IPS-NIHi11 (cell line): Measurements from ENCODE around the gene PRR16.
A peak's percentile ranks its signal among the peaks of the same experiment; 100 is the strongest.

Experiments
- DNase-seq: peaks from one replicate; pipeline ENCODE4 v3.0.0; 2012; ENCODE audit warnings: mixed read lengths, low spot score

PRR16 gene

GRCh38 chr5:120576588-120576987 lies 112.5 kb downstream of the PRR16 start:
- DNase-seq = peak; percentile 4

GRCh38 chr5:120582635-120583034 lies 118.5 kb downstream of the PRR16 start:
- DNase-seq = no peak

- no peak for DNase-seq
Observed at GRCh38 chr5:120586646-120587045, 122.5 kb downstream of the PRR16 start.

- DNase-seq = no peak
Observed at GRCh38 chr5:120591911-120592310, 127.8 kb downstream of the PRR16 start.

- no peak for DNase-seq
Observed at GRCh38 chr5:120599576-120599975, 135.5 kb downstream of the PRR16 start.

- no peak for DNase-seq
Observed at GRCh38 chr5:120600639-120601038, 136.5 kb downstream of the PRR16 start.

- DNase-seq = no peak
Observed at GRCh38 chr5:120602033-120602432, 137.9 kb downstream of the PRR16 start.

- no peak for DNase-seq
Observed at GRCh38 chr5:120604884-120605283, 140.8 kb downstream of the PRR16 start.

GRCh38 chr5:120605325-120606079 lies 141.4 kb downstream of the PRR16 start:
- peak; percentile 4 for DNase-seq

GRCh38 chr5:120609570-120609969 lies 145.5 kb downstream of the PRR16 start:
- DNase-seq = no peak

- no peak for DNase-seq
Observed at GRCh38 chr5:120610145-120610544, 146.0 kb downstream of the PRR16 start.

GRCh38 chr5:120613729-120614128 lies 149.6 kb downstream of the PRR16 start:
- DNase-seq = no peak

- DNase-seq = no peak
Observed at GRCh38 chr5:120614531-120615180, 150.6 kb downstream of the PRR16 start.

- DNase-seq = peak; percentile 10
Observed at GRCh38 chr5:120615967-120616645, 152.0 kb downstream of the PRR16 start.

GRCh38 chr5:120621339-120621738 lies 157.2 kb downstream of the PRR16 start:
- no peak for DNase-seq

GRCh38 chr5:120624021-120624563 lies 160.0 kb downstream of the PRR16 start:
- DNase-seq = no peak

- no peak for DNase-seq
Observed at GRCh38 chr5:120628156-120628555, 164.1 kb downstream of the PRR16 start.

- DNase-seq = no peak
Observed at GRCh38 chr5:120630550-120630949, 166.4 kb downstream of the PRR16 start.

- DNase-seq = no peak
Observed at GRCh38 chr5:120631611-120632010, 167.5 kb downstream of the PRR16 start.

- no peak for DNase-seq
Observed at GRCh38 chr5:120632430-120632829, 168.3 kb downstream of the PRR16 start.

- no peak for DNase-seq
Observed at GRCh38 chr5:120638449-120638848, 174.3 kb downstream of the PRR16 start.

- DNase-seq = no peak
Observed at GRCh38 chr5:120640778-120641177, 176.7 kb downstream of the PRR16 start.

GRCh38 chr5:120644516-120644915 lies 180.4 kb downstream of the PRR16 start:
- DNase-seq = no peak
